Measurements from ENCODE around the gene STXBP6. TPM values are rescaled to one million over a fixed set of nuclear protein-coding genes. Genes with fewer than 3 reads are reported as not detected.

STXBP6 gene
- total and polyA plus RNA-seq, 4 donors = 0.05 to 10.5 (median 2.3) TPM

GRCh38 chr14:25046301-25046943 lies 3.5 kb downstream of the STXBP6 start:
- DNase-seq = no peak
- Histone ChIP-seq H3K9me3 (ENCODE audit: control insufficient read depth, low read length) (no peaks in the 10 kb centered on the region), H3K36me3 (ENCODE audit: control insufficient read depth in 1 of 2, insufficient read depth in 2 of 2, low read length in 1 of 2) (no peaks in the 10 kb centered on the region), H3K4me3 (ENCODE audit: low read length in 2 of 2) (no peak overlapping the region), H3K27ac (ENCODE audit: low read depth in 1 of 2, low read length in 2 of 2) (no peak overlapping the region), H3K27me3 (ENCODE audit: control insufficient read depth in 1 of 2, insufficient read depth in 2 of 2, low read length in 1 of 2) (no peaks in the 10 kb centered on the region), H3K4me1 (ENCODE audit: control insufficient read depth in 1 of 2, insufficient read depth in 2 of 2, low read length in 2 of 2) (no peaks in the 10 kb centered on the region)
- intact Hi-C loops (cut with DNase I) = loop anchor here in 1 of 2 donors (10.0 kb wide), 1 partner anchor 232 kb away; no protein-coding TSS in a partner anchor
- ATAC-seq (ENCODE audit: low FRiP score) = no peak
- WGBS, 2 donors = 92 to 94% methylated on average over 2 of the region's 2 CpGs

- intact Hi-C loops (cut with DNase I) = loop anchor here in 1 of 2 donors (10.0 kb wide), 1 partner anchor 229 kb away; no protein-coding TSS in a partner anchor
- no peak overlapping the region for H3K27ac ChIP-seq (ENCODE audit: low read depth in 1 of 2, low read length in 2 of 2)
- no peak for DNase-seq
- no peak overlapping the region for H3K4me3 ChIP-seq (ENCODE audit: low read length in 2 of 2)
- H3K4me1 ChIP-seq (ENCODE audit: control insufficient read depth in 1 of 2, insufficient read depth in 2 of 2, low read length in 2 of 2) = no peaks in the 10 kb centered on the region
- H3K36me3 ChIP-seq (ENCODE audit: control insufficient read depth in 1 of 2, insufficient read depth in 2 of 2, low read length in 1 of 2) = no peaks in the 10 kb centered on the region
- 70 to 71% methylated on average over 7 of the region's 7 CpGs for WGBS, 2 donors
- ATAC-seq (ENCODE audit: low FRiP score) = no peak
- no peaks in the 10 kb centered on the region for H3K27me3 ChIP-seq (ENCODE audit: control insufficient read depth in 1 of 2, insufficient read depth in 2 of 2, low read length in 1 of 2)
- H3K9me3 ChIP-seq (ENCODE audit: control insufficient read depth, low read length) = no peaks in the 10 kb centered on the region
Observed at GRCh38 chr14:25044106-25044698, 5.7 kb downstream of the STXBP6 start.

GRCh38 chr14:25042362-25043299 lies 7.3 kb downstream of the STXBP6 start:
- H3K9me3 ChIP-seq (ENCODE audit: control insufficient read depth, low read length) = no peaks in the 10 kb centered on the region
- H3K36me3 ChIP-seq (ENCODE audit: control insufficient read depth in 1 of 2, insufficient read depth in 2 of 2, low read length in 1 of 2) = no peaks in the 10 kb centered on the region
- no peak for ATAC-seq (ENCODE audit: low FRiP score)
- intact Hi-C loops (cut with DNase I) = loop anchor here in 1 of 2 donors (10.0 kb wide), 1 partner anchor 228 kb away; no protein-coding TSS in a partner anchor
- no peak overlapping the region for H3K4me3 ChIP-seq (ENCODE audit: low read length in 2 of 2)
- H3K27me3 ChIP-seq (ENCODE audit: control insufficient read depth in 1 of 2, insufficient read depth in 2 of 2, low read length in 1 of 2) = no peaks in the 10 kb centered on the region
- H3K4me1 ChIP-seq (ENCODE audit: control insufficient read depth in 1 of 2, insufficient read depth in 2 of 2, low read length in 2 of 2) = no peaks in the 10 kb centered on the region
- H3K27ac ChIP-seq (ENCODE audit: low read depth in 1 of 2, low read length in 2 of 2) = no peak overlapping the region
- WGBS, 2 donors = 76 to 80% methylated on average over 14 of the region's 14 CpGs
- DNase-seq = no peak

- intact Hi-C loops (cut with DNase I) = loop anchor here in 1 of 2 donors (10.0 kb wide), 1 partner anchor 227 kb away; no protein-coding TSS in a partner anchor
- Histone ChIP-seq H3K9me3 (ENCODE audit: control insufficient read depth, low read length) (no peaks in the 10 kb centered on the region), H3K27ac (ENCODE audit: low read depth in 1 of 2, low read length in 2 of 2) (no peak overlapping the region), H3K4me1 (ENCODE audit: control insufficient read depth in 1 of 2, insufficient read depth in 2 of 2, low read length in 2 of 2) (no peaks in the 10 kb centered on the region), H3K36me3 (ENCODE audit: control insufficient read depth in 1 of 2, insufficient read depth in 2 of 2, low read length in 1 of 2) (no peaks in the 10 kb centered on the region), H3K27me3 (ENCODE audit: control insufficient read depth in 1 of 2, insufficient read depth in 2 of 2, low read length in 1 of 2) (no peaks in the 10 kb centered on the region), H3K4me3 (ENCODE audit: low read length in 2 of 2) (no peak overlapping the region)
- ATAC-seq (ENCODE audit: low FRiP score) (no peak), DNase-seq (no peak)
- WGBS, 2 donors = 74 to 79% methylated on average over 2 of the region's 2 CpGs
Observed at GRCh38 chr14:25041898-25042297, 8.0 kb downstream of the STXBP6 start.

- DNase-seq = no peak
- no peak overlapping the region for H3K4me3 ChIP-seq (ENCODE audit: low read length in 2 of 2)
- no peaks in the 10 kb centered on the region for H3K36me3 ChIP-seq (ENCODE audit: control insufficient read depth in 1 of 2, insufficient read depth in 2 of 2, low read length in 1 of 2)
- WGBS, 2 donors = 78 to 81% methylated on average over 4 of the region's 4 CpGs
- H3K4me1 ChIP-seq (ENCODE audit: control insufficient read depth in 1 of 2, insufficient read depth in 2 of 2, low read length in 2 of 2) = no peaks in the 10 kb centered on the region
- no peak overlapping the region for H3K27ac ChIP-seq (ENCODE audit: low read depth in 1 of 2, low read length in 2 of 2)
- intact Hi-C loops (cut with DNase I) = loop anchor here in 1 of 2 donors (10.0 kb wide), 1 partner anchor 227 kb away; no protein-coding TSS in a partner anchor
- no peaks in the 10 kb centered on the region for H3K27me3 ChIP-seq (ENCODE audit: control insufficient read depth in 1 of 2, insufficient read depth in 2 of 2, low read length in 1 of 2)
- no peak for ATAC-seq (ENCODE audit: low FRiP score)
- H3K9me3 ChIP-seq (ENCODE audit: control insufficient read depth, low read length) = no peaks in the 10 kb centered on the region
Observed at GRCh38 chr14:25041484-25041883, 8.5 kb downstream of the STXBP6 start.

- Histone ChIP-seq H3K9me3 (ENCODE audit: control insufficient read depth, low read length) (no peaks in the 10 kb centered on the region), H3K4me3 (ENCODE audit: low read length in 2 of 2) (no peak overlapping the region), H3K36me3 (ENCODE audit: control insufficient read depth in 1 of 2, insufficient read depth in 2 of 2, low read length in 1 of 2) (no peaks in the 10 kb centered on the region), H3K4me1 (ENCODE audit: control insufficient read depth in 1 of 2, insufficient read depth in 2 of 2, low read length in 2 of 2) (no peaks in the 10 kb centered on the region), H3K27ac (ENCODE audit: low read depth in 1 of 2, low read length in 2 of 2) (no peak overlapping the region), H3K27me3 (ENCODE audit: control insufficient read depth in 1 of 2, insufficient read depth in 2 of 2, low read length in 1 of 2) (no peaks in the 10 kb centered on the region)
- intact Hi-C loops (cut with DNase I) = loop anchor here in 1 of 2 donors (10.0 kb wide), 1 partner anchor 225 kb away; no protein-coding TSS in a partner anchor
- 93% methylated on average over 5 of the region's 5 CpGs for WGBS, 2 donors
- DNase-seq = no peak
- no peak for ATAC-seq (ENCODE audit: low FRiP score)
Observed at GRCh38 chr14:25039933-25040332, 10.0 kb downstream of the STXBP6 start.

GRCh38 chr14:25038044-25038668 lies 11.8 kb downstream of the STXBP6 start:
- DNase-seq (no peak), ATAC-seq (ENCODE audit: low FRiP score) (no peak)
- 65 to 85% methylated on average over 4 of the region's 4 CpGs for WGBS, 2 donors
- intact Hi-C loops (cut with DNase I) = no loop called here
- H3K27ac ChIP-seq (ENCODE audit: low read depth in 1 of 2, low read length in 2 of 2) = no peak overlapping the region
- no peaks in the 10 kb centered on the region for H3K27me3 ChIP-seq (ENCODE audit: control insufficient read depth in 1 of 2, insufficient read depth in 2 of 2, low read length in 1 of 2)
- H3K9me3 ChIP-seq (ENCODE audit: control insufficient read depth, low read length) = no peaks in the 10 kb centered on the region
- H3K4me1 ChIP-seq (ENCODE audit: control insufficient read depth in 1 of 2, insufficient read depth in 2 of 2, low read length in 2 of 2) = no peaks in the 10 kb centered on the region
- no peaks in the 10 kb centered on the region for H3K36me3 ChIP-seq (ENCODE audit: control insufficient read depth in 1 of 2, insufficient read depth in 2 of 2, low read length in 1 of 2)
- no peak overlapping the region for H3K4me3 ChIP-seq (ENCODE audit: low read length in 2 of 2)

- Histone ChIP-seq H3K27ac (ENCODE audit: low read depth in 1 of 2, low read length in 2 of 2) (no peak overlapping the region), H3K27me3 (ENCODE audit: control insufficient read depth in 1 of 2, insufficient read depth in 2 of 2, low read length in 1 of 2) (no peaks in the 10 kb centered on the region), H3K36me3 (ENCODE audit: control insufficient read depth in 1 of 2, insufficient read depth in 2 of 2, low read length in 1 of 2) (no peaks in the 10 kb centered on the region), H3K9me3 (ENCODE audit: control insufficient read depth, low read length) (no peaks in the 10 kb centered on the region), H3K4me1 (ENCODE audit: control insufficient read depth in 1 of 2, insufficient read depth in 2 of 2, low read length in 2 of 2) (no peaks in the 10 kb centered on the region), H3K4me3 (ENCODE audit: low read length in 2 of 2) (no peak overlapping the region)
- DNase-seq (no peak), ATAC-seq (ENCODE audit: low FRiP score) (no peak)
- WGBS, 2 donors = 46 to 56% methylated on average over 2 of the region's 2 CpGs
- intact Hi-C loops (cut with DNase I) = no loop called here
Observed at GRCh38 chr14:25037032-25037431, 12.9 kb downstream of the STXBP6 start.
